HG02970 (cell line): ENCODE measurements around the gene TPD52L1.

Source experiments
- ATAC-seq: cut with Tn5 transposase; IDR thresholded peaks from one replicate; pipeline ENCODE4 v1.9.1; 2021; ENCODE audit warnings: mild to moderate bottlenecking, moderate library complexity, moderate number of reproducible peaks; ENCODE audit not compliant: unreplicated experiment, low FRiP score

Gene TPD52L1

GRCh38 chr6:125203395-125203794 lies 49.8 kb downstream of the TPD52L1 start:
- no peak for ATAC-seq

DNA sequence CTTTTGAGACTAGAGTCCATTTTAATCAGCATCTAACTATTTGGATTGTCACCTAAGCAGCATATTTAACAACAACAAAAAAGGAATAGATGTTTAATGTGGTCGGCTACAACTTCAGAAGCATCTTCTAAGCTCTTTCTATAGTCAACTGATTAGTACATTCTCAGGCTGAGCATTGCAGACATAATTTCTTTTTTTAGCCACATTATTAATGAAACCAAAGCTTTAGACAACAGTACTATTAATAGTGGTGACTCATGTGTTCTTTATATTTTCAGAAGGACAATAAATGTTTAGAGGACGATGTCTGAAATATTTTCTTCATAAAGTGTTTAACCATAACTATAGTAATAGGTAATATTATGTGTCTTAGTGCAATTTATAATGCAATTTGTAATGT lies 52.4 kb downstream of the TPD52L1 start:
- ATAC-seq = no peak

DNA sequence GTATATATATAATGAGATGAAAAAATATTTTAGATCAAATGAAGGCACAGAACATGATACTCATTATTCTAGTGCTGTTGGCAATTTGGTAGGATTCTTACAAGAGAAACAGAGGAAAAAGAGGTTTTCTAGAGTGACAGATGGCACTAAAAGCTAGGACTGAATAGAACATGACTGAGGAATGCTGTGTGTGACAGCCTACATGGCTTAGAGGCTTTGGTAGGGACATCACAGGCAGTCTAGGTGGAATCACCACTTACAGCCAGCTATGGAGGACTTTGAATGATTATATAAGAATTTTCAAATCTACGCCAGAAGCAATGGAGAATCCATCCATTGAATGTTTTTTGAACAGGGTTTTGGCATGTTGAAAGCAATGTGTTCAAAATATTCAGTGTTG lies 52.8 kb downstream of the TPD52L1 start:
- ATAC-seq = no peak

DNA sequence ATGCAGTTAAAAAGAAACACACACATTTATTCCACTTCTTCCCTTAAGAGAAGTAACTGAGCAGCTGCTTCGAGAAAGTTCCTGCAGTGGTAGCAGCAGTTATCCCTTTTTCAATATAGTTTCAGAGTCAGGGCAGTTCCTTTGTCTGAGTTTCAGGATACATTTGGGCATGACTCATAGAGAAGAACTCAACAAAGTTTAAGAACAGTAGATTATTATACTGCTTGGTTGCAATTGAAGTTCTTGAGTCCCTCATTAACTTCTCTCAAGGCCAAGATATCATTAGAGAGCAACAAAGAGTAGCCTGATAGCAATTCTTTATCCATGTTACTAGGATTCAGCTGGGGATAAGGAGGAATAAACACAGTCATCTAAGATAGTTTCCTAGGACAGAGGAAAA lies 54.4 kb downstream of the TPD52L1 start:
- no peak for ATAC-seq

DNA sequence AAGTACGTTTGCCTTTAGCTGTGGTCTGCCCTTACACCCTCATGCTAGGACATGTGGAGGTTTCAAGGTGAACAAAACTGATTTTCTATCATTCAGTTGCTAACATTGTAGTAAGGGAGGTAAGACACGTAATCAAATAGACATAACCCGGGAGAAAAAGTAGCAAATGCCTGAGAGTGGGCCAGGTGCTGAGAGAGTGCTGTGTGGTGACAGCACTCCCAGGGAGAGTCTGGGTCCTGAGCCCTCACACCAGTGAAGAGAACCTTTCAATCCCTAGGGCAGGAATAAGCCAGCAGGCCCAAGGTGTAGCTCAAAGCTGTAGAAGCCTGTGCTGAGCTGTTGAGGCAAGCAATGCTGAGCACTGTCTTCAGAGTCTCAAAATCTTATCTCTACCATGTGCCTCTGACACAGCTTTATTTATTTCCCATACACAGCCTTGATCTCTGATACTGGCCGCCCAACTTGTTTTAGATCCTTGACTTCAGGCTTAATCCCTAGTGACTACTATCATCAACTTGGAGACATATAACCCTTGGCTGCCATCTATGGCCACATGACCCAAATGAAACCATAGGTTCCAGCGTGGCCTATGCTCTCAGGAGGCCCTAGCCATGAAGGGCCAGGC lies 55.2 kb downstream of the TPD52L1 start:
- ATAC-seq = no peak

DNA sequence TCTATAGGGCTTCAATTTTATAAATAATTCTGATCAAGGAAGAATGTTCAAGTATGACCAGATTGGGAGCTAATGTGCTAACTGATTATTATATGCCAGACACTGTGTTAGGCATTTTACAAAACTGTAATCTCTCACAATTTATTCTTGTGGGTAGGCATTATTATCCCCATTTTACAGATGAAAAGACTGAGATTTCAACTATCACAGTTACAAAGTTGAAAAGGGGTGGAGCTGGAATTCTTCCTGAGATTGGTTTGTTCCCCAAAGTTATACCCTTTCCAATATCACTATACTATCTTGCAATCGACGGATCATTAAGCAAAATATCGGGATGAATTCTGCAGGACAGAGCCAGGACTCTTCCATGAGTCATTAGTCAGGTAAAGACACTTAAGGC lies 57.1 kb downstream of the TPD52L1 start:
- no peak for ATAC-seq

DNA sequence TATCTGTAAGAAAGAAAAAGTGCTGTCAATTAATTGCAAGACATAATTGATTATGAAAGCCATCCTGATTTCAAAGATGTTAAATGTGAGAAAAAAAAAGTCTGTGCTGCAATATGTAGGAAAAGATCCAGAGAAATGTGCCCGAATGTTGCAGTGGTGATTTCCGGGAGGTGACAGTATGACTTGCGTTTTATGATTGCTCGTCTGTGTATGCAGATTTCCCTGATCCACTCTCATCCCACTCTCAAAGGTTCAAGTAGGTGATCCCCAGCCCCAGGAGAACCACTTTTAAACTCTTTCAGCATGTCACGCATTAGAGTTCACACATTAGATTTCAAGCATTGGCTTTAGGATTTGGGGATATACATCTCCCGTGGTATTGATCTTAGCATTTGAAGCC lies 57.8 kb downstream of the TPD52L1 start:
- ATAC-seq = no peak

GRCh38 chr6:125212377-125212776 lies 58.8 kb downstream of the TPD52L1 start:
- ATAC-seq = no peak

GRCh38 chr6:125213939-125214338 lies 60.4 kb downstream of the TPD52L1 start:
- ATAC-seq = no peak

- ATAC-seq = no peak
Measured at GRCh38 chr6:125215252-125215819, 61.8 kb downstream of the TPD52L1 start.

DNA sequence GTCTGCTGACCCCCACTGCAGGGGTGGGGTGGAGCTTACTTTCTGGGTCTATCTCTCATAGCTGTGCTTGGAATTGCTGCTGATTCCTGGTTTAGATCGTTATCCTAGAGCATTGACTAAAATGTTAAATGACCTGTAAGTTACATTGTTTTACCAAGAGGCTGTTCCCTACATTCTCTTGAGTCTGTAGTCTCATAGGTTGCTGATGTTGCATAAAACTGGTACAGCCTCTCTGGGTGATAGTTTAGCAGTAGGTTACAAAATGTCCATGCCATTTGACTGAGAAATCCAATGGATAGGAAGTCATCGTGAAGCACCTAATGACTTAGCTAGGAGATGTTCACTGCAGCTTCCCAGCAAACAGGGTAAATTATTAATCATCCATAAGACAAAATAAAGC lies 62.4 kb downstream of the TPD52L1 start:
- no peak for ATAC-seq

DNA sequence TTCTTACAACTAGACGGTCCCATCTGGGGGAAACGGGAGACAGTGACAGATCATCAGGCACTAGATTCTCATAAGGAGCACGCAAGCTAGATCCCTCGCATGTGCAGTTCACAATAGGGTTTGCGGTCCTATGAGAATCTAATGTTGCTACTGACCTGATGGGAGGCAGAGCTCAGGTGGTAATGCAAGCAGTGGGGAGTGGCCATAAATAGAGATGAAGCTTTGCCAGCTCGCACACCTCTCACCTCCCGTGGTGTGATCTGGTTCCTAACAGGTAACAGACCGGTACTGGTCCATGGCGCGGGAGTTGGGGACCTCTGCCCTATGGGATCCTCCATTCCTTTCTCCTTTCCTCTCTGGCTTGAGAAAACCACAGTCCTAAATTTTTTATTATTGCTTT lies 63.8 kb downstream of the TPD52L1 start:
- ATAC-seq = no peak

GRCh38 chr6:125217992-125218391 lies 64.4 kb downstream of the TPD52L1 start:
- no peak for ATAC-seq

- ATAC-seq = no peak
Measured at GRCh38 chr6:125219361-125219895, 65.9 kb downstream of the TPD52L1 start.

DNA sequence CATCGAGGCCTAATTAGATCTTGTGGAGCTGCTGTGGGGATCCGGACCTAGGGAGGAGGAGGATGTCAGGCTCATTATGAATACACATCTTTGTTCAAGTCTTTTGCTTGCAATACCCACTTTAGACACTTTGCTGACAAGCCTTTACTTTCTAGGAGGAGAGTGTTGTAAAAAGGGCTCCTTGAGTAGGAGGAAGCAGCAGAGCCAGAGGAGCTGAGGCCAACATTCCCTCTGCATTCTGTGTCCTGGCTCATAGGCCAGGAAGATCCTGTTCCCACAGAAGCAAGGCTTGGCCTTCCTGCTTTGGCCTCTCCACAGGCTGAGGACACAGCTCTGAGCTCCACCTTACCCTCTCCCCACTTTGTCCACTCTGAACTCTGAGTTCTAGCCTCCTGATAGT lies 67.1 kb downstream of the TPD52L1 start:
- no peak for ATAC-seq

DNA sequence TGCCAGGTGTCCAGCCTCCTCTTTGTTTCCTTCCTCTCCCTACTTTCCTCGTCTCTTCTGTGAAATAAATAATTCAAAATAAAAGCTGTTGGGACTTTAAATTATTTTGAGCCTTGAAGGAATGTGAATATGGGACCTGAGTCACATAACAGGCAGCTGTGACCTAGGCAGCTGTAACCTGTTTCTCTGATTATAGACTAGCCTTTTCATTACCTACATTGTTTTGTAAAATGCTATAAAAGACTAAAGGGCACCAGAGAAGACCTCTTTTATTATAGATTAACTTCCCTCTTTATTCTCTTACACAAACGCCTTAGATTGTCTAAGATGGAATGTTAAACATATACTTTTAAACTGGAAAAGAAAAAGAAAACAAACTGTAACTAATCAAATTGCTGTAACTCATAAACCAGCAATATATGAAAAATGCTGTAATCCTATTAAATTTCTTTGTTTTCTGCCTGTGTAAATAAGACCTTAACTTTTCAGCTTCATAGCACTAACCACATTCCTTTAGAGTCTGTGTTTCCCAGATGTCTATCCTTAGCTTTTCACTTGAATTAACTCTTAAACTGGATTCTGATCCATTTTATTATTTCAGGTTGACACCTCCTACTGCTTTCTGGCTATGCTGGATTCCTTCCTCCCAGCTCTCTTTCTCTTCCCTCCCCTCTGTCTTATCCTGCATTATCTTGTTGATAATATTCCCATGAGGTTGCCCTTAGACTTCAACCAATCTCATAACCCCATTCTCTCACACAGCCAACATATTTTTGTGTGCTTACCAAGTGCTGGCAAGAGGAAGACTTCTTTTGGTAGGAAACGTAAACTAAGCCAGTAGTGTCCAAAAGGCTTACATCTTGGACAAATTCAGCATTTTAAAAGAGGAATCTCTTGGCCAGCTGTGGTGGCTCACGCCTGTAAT lies 69.2 kb downstream of the TPD52L1 start:
- no peak for ATAC-seq

GRCh38 chr6:125224231-125224861 lies 70.8 kb downstream of the TPD52L1 start:
- ATAC-seq = no peak

DNA sequence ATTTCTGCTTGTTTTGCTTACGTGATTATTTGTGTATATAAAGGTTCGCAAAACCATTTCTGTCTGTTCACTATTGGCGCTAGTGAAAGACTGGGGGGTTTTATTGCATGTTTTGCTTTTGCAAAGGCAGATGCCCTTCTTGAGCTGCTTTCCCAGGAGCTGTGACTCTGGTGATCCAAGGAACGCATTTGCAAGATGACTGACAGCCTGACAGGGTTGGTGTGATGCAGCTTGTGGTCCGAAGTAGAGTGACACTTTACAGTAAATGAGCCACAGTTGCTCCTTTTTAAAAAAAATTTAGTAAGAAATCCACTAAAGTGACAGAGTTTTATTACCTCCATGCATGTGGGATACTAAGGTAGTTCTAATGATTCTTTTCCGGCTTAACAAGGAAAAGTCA lies 73.7 kb downstream of the TPD52L1 start:
- no peak for ATAC-seq

- ATAC-seq = no peak
Measured at GRCh38 chr6:125228981-125229479, 75.5 kb downstream of the TPD52L1 start.

DNA sequence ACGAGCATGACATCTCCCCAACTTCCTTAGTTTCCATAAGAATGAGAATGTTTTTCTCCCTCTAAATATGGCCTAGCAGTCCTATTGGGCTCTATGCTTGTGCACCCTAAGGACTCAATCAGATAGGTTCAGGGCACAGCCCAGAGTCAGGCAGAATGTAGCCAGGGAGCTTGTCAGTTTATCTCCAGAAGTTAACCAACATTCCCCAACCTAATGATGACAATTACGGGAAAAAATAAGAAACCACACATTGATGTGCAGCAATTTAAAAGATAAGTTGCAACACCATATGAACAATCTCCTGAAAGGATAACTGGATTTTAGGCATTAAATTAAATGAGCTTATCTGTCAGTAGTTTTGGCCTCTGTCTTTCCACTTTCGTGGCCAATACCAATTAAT lies 77.1 kb downstream of the TPD52L1 start:
- ATAC-seq = no peak

DNA sequence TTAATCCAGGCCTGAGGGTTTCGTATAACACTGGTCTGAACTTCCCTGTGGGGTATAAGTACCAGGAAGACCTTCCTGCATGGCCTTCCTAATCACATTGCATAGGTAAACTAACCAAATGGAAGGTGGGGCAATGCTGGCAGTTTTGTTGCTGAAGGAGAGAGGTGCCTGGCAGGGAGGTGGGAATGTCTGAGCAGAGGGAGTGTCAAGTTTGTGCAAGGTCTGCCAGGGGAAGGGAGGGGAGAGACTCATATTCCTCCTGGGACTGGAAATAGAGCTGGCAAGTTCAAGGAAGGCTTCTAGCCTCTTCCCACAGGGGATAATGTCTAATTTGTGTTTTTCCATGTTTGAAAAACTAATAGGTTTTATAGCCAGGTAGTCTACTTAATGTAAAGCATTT lies 77.6 kb downstream of the TPD52L1 start:
- ATAC-seq = no peak
